Activated CD8-positive, alpha-beta memory T cell treated with anti-CD3 and anti-CD28 coated beads, Interleukin-2, amount 10 ng/mL, durations not matched to agents 7 days and 5 days (primary cell): ENCODE results near the gene SYK. TPM values are rescaled to one million over a fixed set of nuclear protein-coding genes. Genes with fewer than 3 reads are reported as not detected.

Source experiments
- ATAC-seq: fragments of 150-1000 bp; cut with Tn5 transposase; one replicate; pipeline ENCODE4 v1.10.0; 2021; ENCODE audit warnings: moderate library complexity
- CTCF ChIA-PET: fragments of 350-600 bp; sonication (Branson Sonifier 250); formaldehyde crosslinking; loops from one replicate; lab custom pipeline; 2021; ENCODE audit warnings: antibody characterized with exemption; lab: Charles Lee
- DNase-seq: peaks from one replicate; pipeline ENCODE4 v3.0.0-alpha.2; 2020
- H3K27ac Mint-ChIP-seq: one replicate; pipeline ENCODE4 v1.8.0; 2021; ENCODE audit warnings: mild to moderate bottlenecking, mixed read lengths
- H3K27me3 Mint-ChIP-seq: one replicate; pipeline ENCODE4 v1.8.0; 2021; ENCODE audit warnings: mixed read lengths
- H3K36me3 Mint-ChIP-seq: one replicate; pipeline ENCODE4 v1.8.0; 2021; ENCODE audit warnings: mild to moderate bottlenecking, mixed read lengths
- H3K4me1 Mint-ChIP-seq: one replicate; pipeline ENCODE4 v1.8.0; 2021; ENCODE audit warnings: mixed read lengths
- H3K4me3 Mint-ChIP-seq: one replicate; pipeline ENCODE4 v1.8.0; 2021; ENCODE audit warnings: mild to moderate bottlenecking, moderate library complexity, mixed read lengths
- H3K9me3 Mint-ChIP-seq: one replicate; pipeline ENCODE4 v1.8.0; 2022; ENCODE audit warnings: low read depth, mixed read lengths
- total RNA-seq, 2 experiments: library from RNA; stranded (reverse); gene quantifications; one replicate each; pipeline ENCODE4 v1.2.3, GENCODE V29; 2021

The SYK gene
- total RNA-seq, 2 experiments from 2014 or later: 0.26 to 0.28 TPM

DNA sequence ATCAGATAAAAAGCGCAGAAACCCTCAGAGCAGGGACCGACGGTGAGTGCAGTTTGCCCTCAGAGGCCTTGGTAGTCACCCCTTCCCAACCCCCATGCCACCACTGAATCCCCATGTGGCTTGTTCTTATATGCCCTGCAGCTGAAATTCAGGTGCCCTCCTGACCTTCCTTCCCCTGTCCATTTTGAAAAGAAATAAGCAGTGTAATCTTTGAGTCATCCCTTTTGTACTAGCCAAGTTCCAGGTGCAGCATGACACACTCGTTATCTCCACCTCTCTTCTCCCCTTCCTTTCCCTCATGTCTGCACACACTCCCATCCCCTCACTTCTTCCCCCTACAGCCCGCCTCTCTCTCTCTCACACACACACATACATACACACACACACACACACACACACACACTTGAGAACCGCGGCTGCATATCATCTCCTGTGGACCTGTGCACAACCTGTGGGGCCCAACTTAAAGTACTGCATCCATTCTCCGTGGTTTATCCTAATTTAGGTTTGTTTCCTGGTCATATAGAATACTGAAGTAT, 53.1 kb downstream of the SYK start:
- peak overlapping the region; percentile 31 for H3K27ac Mint-ChIP-seq
- peaks cover 25% of the 10 kb centered on the region for H3K27me3 Mint-ChIP-seq
- no peaks in the 10 kb centered on the region for H3K9me3 Mint-ChIP-seq
- DNase-seq: peak; percentile 12
- H3K4me1 Mint-ChIP-seq: peaks cover 8% of the 10 kb centered on the region
- no peak overlapping the region for H3K4me3 Mint-ChIP-seq
- CTCF ChIA-PET: no interaction called here
- ATAC-seq: no peak
- H3K36me3 Mint-ChIP-seq: no peaks in the 10 kb centered on the region

GRCh38 chr9:90855208-90855902, 53.7 kb downstream of the SYK start:
- ATAC-seq: no peak
- H3K36me3 Mint-ChIP-seq: no peaks in the 10 kb centered on the region
- no peaks in the 10 kb centered on the region for H3K9me3 Mint-ChIP-seq
- H3K4me1 Mint-ChIP-seq: peaks cover 8% of the 10 kb centered on the region
- DNase-seq: peak; percentile 32
- peaks cover 25% of the 10 kb centered on the region for H3K27me3 Mint-ChIP-seq
- CTCF ChIA-PET: no interaction called here
- no peak overlapping the region for H3K27ac Mint-ChIP-seq
- no peak overlapping the region for H3K4me3 Mint-ChIP-seq

GRCh38 chr9:90857091-90857490, 55.5 kb downstream of the SYK start:
- Mint-ChIP-seq H3K36me3 (no peaks in the 10 kb centered on the region), H3K4me3 (no peak overlapping the region), H3K27me3 (peaks cover 25% of the 10 kb centered on the region), H3K9me3 (no peaks in the 10 kb centered on the region), H3K27ac (no peak overlapping the region), H3K4me1 (peaks cover 8% of the 10 kb centered on the region)
- CTCF ChIA-PET: interaction anchor here (0.7 kb wide), 1 partner anchor 419 kb away, joined by 3 read pairs; no protein-coding TSS in a partner anchor
- ATAC-seq: no peak
- DNase-seq: no peak

GRCh38 chr9:90857855-90858254, 56.2 kb downstream of the SYK start:
- Mint-ChIP-seq H3K4me3 (no peak overlapping the region), H3K27me3 (peaks cover 25% of the 10 kb centered on the region), H3K36me3 (no peaks in the 10 kb centered on the region), H3K4me1 (peaks cover 8% of the 10 kb centered on the region), H3K27ac (no peak overlapping the region), H3K9me3 (no peaks in the 10 kb centered on the region)
- CTCF ChIA-PET: interaction anchor here (0.7 kb wide), 1 partner anchor 419 kb away, joined by 3 read pairs; no protein-coding TSS in a partner anchor
- ATAC-seq (no peak), DNase-seq (peak; percentile 27)

GRCh38 chr9:90858457-90858901, 56.9 kb downstream of the SYK start:
- CTCF ChIA-PET: no interaction called here
- DNase-seq (peak; percentile 39), ATAC-seq (no peak)
- Mint-ChIP-seq H3K36me3 (no peaks in the 10 kb centered on the region), H3K9me3 (no peaks in the 10 kb centered on the region), H3K27me3 (peaks cover 25% of the 10 kb centered on the region), H3K4me1 (peaks cover 8% of the 10 kb centered on the region), H3K27ac (no peak overlapping the region), H3K4me3 (no peak overlapping the region)

DNA sequence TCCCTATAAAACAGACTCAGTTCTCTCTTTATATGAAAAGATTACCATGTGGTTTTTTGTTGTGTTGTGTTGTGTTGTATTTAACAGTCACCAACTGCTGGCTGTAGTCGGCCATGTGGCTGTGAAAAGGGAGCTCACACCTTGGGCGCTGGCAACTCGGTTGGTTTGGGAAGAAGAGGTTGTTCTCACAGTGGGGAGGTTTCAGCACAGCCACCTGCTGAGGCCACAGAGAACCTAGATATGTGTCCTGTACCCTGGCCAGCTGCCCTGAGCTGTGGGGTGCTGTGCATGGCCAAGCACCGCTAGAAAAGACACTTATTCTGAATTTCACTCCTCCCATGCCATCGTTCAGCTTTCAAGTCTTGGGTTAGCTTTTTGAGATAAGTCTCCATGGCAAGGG, 58.8 kb downstream of the SYK start:
- H3K4me3 Mint-ChIP-seq: no peak overlapping the region
- no peak for ATAC-seq
- CTCF ChIA-PET: no interaction called here
- no peaks in the 10 kb centered on the region for H3K9me3 Mint-ChIP-seq
- DNase-seq: peak; percentile 30
- H3K4me1 Mint-ChIP-seq: peaks cover 15% of the 10 kb centered on the region
- H3K27ac Mint-ChIP-seq: no peak overlapping the region
- no peaks in the 10 kb centered on the region for H3K36me3 Mint-ChIP-seq
- peaks cover 22% of the 10 kb centered on the region for H3K27me3 Mint-ChIP-seq

GRCh38 chr9:90860826-90861225, 59.2 kb downstream of the SYK start:
- CTCF ChIA-PET: no interaction called here
- ATAC-seq: no peak
- DNase-seq: no peak
- Mint-ChIP-seq H3K36me3 (no peaks in the 10 kb centered on the region), H3K27ac (no peak overlapping the region), H3K4me3 (no peak overlapping the region), H3K27me3 (peaks cover 20% of the 10 kb centered on the region), H3K4me1 (peaks cover 15% of the 10 kb centered on the region), H3K9me3 (no peaks in the 10 kb centered on the region)

- CTCF ChIA-PET: no interaction called here
- Mint-ChIP-seq H3K27ac (no peak overlapping the region), H3K36me3 (no peaks in the 10 kb centered on the region), H3K9me3 (no peaks in the 10 kb centered on the region), H3K27me3 (peaks cover 16% of the 10 kb centered on the region), H3K4me1 (peaks cover 15% of the 10 kb centered on the region), H3K4me3 (no peak overlapping the region)
- ATAC-seq: no peak
- no peak for DNase-seq
Observed at GRCh38 chr9:90861380-90861779, 59.8 kb downstream of the SYK start.

- no peaks in the 10 kb centered on the region for H3K36me3 Mint-ChIP-seq
- H3K9me3 Mint-ChIP-seq: no peaks in the 10 kb centered on the region
- peaks cover 15% of the 10 kb centered on the region for H3K4me1 Mint-ChIP-seq
- DNase-seq (peak; percentile 16), ATAC-seq (no peak)
- no peak overlapping the region for H3K27ac Mint-ChIP-seq
- H3K4me3 Mint-ChIP-seq: no peak overlapping the region
- peaks cover 10% of the 10 kb centered on the region for H3K27me3 Mint-ChIP-seq
- CTCF ChIA-PET: no interaction called here
Observed at GRCh38 chr9:90861826-90862740, 60.5 kb downstream of the SYK start.

DNA sequence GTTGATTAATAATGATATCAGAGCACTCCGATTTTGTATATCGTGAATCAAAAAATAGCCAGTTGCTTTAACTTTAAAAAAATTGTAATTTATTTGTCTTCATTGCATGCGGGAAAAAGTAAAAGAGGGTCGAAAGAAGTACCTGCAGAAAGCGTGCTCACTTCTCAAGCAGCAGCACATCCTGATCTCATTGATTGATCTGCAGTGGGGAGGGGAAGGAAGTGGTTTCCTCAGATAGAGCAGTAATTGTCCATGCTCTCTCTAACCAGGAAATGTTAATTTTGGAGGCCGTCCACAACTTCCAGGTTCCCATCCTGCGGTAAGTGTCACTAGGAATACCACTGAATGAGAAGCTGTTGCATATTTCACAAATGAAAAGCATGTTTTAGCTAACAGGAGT, 63.2 kb downstream of the SYK start:
- no peak overlapping the region for H3K27ac Mint-ChIP-seq
- H3K4me1 Mint-ChIP-seq: peaks cover 7% of the 10 kb centered on the region
- no peaks in the 10 kb centered on the region for H3K36me3 Mint-ChIP-seq
- H3K27me3 Mint-ChIP-seq: peaks cover 8% of the 10 kb centered on the region
- DNase-seq (peak; percentile 28), ATAC-seq (no peak)
- no peak overlapping the region for H3K4me3 Mint-ChIP-seq
- CTCF ChIA-PET: interaction anchor here (2.4 kb wide), 1 partner anchor 1267 kb away, joined by 4 read pairs; no protein-coding TSS in a partner anchor
- no peaks in the 10 kb centered on the region for H3K9me3 Mint-ChIP-seq

- Mint-ChIP-seq H3K27me3 (peaks cover 22% of the 10 kb centered on the region), H3K36me3 (no peaks in the 10 kb centered on the region), H3K4me1 (peaks cover 7% of the 10 kb centered on the region), H3K9me3 (no peaks in the 10 kb centered on the region), H3K4me3 (no peak overlapping the region), H3K27ac (no peak overlapping the region)
- CTCF ChIA-PET: interaction anchor here (2.4 kb wide), 1 partner anchor 1269 kb away, joined by 4 read pairs; no protein-coding TSS in a partner anchor
- ATAC-seq: no peak
- peak; percentile 36 for DNase-seq
Observed at GRCh38 chr9:90867101-90867500, 65.5 kb downstream of the SYK start.

DNA sequence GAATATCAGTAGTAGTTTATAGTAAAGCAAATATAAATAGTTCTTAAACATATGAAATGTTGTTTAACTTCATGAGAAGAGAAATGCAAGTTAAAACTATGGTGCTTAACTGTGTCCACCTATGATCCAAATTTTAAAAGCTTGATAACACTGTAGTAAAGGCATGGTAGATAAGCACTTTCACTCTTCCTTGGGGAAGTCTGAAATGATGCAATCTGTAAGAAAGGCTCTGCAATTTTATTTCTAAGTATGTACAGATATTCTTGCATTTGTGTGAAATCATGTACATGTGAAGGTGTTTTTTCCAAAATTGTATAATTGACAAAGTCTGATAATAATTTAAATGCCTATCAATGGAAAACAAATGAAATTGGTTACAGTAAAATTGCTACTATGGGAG, 66.9 kb downstream of the SYK start:
- CTCF ChIA-PET: interaction anchor here (1.0 to 2.0 kb wide), 4 partner anchors 10 to 1270 kb away, joined by 4 to 8 read pairs (median 4); no protein-coding TSS in a partner anchor
- no peak for ATAC-seq
- no peak overlapping the region for H3K27ac Mint-ChIP-seq
- no peaks in the 10 kb centered on the region for H3K9me3 Mint-ChIP-seq
- no peak overlapping the region for H3K4me3 Mint-ChIP-seq
- DNase-seq: no peak
- no peaks in the 10 kb centered on the region for H3K36me3 Mint-ChIP-seq
- peaks cover 7% of the 10 kb centered on the region for H3K4me1 Mint-ChIP-seq
- H3K27me3 Mint-ChIP-seq: peaks cover 30% of the 10 kb centered on the region

DNA sequence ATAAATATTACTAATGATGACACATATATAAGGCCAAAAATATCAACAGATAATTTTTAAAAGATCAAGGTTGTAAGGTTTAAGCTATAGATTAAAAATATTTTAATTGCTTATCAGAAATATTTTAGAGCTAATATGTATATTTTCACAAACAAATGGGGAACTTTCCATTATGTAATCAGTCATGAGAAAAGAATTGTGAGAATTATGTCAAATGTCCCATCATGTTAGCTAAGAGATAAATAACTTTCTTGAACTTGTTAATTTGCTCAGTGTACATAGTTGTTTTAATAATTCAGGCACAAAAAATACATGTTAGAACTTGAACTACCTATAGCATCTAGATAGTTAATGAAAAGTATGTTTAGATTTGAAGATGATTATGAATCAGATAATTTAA, 67.7 kb downstream of the SYK start:
- H3K27me3 Mint-ChIP-seq: peaks cover 32% of the 10 kb centered on the region
- H3K4me3 Mint-ChIP-seq: no peak overlapping the region
- DNase-seq (no peak), ATAC-seq (no peak)
- no peak overlapping the region for H3K27ac Mint-ChIP-seq
- peaks cover 6% of the 10 kb centered on the region for H3K4me1 Mint-ChIP-seq
- CTCF ChIA-PET: interaction anchor here (1.1 to 2.0 kb wide), 5 partner anchors 10 to 1271 kb away, joined by 3 to 8 read pairs (median 4); no protein-coding TSS in a partner anchor
- H3K36me3 Mint-ChIP-seq: no peaks in the 10 kb centered on the region
- no peaks in the 10 kb centered on the region for H3K9me3 Mint-ChIP-seq
